NCI-H1105 (cell line): Measurements from ENCODE around the gene SH3GLB1.

Experiments used
- DNase-seq: peaks from one replicate; lab custom pipeline; 2025; lab: John Stamatoyannopoulos, UW

Gene SH3GLB1

DNA sequence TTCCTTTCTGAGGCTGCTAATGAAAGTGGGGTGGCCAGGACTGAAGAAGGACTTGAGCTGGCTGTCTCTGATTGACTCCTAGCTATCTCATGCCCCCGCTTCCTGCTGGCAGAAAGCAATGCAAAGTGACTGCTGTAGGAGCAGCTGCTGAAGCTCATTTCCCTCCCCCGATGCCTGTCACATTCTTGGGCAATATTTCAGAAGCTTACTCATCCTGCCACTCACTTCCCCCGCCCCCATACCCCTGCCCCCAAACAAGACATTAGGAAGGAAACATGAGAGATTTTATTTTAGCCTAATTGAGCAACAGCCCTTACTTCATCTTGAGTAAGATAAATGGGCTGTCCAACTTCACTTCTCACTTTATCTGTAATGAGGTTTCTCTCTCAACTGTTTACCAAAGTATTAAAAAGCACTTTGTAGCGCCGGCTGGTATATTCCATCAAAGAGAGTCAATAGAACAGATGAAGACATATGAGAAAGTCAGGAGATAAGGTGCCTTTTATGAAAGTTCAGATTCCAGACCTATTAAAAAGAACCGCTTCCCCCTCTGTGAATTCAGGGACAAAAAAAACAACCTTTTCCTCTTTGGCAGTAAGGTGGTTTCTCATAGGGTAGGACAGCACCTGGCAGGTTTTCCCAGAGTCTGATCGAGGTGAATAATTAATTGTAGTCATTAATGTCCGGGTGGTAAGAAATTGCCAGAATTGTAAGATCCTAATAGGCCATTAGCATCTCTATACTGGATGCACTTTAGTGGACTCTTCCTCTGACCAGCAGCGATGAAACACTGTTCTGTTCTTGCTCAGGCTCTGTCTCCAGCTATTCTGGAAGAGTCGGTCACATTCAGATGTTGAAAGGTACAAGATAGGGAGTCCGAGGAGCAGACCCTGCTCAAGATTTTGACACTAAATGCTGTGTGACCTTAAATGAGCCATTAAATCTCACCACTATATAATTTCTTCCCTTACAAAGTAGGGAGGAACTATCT, 70.2 kb downstream of the SH3GLB1 start:
- DNase-seq = peak; percentile 69

DNA sequence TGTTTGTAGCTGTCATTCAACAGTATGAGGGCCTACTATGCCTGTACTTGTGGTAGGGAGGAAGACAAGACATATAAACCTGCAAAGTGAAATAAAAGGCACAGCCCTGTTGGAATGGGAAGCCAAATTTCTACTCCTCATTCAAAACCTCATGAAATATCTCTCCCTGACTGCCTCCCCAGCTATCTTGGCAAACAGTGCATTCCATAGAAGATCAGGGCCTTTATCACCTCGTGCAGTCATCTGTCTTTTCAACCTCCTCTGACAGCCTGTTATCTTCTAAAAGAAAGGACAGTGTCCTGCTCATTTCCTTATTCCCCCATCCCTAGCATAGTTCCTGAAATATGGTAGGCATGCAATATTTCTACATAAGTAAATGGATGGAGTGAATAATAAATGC, 71.0 kb downstream of the SH3GLB1 start:
- DNase-seq = no peak

DNA sequence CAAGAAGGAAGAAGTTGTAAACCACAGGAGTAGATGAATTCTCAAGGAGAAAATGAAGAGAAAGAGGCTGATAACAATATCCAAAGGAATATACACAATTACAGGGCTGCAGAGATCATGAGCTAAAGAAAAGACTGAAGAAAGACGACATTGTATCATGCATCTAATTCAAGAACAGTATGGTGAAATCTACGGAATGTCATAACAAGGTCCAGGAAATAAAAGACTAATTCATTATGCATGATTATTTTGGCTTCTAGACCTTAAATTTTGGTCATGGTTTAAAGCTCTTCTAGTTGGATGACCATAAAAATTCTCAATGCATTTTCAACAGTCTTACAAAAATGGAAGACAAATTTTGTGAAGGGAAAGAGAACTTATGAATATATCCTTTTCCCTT, 71.7 kb downstream of the SH3GLB1 start:
- no peak for DNase-seq

DNA sequence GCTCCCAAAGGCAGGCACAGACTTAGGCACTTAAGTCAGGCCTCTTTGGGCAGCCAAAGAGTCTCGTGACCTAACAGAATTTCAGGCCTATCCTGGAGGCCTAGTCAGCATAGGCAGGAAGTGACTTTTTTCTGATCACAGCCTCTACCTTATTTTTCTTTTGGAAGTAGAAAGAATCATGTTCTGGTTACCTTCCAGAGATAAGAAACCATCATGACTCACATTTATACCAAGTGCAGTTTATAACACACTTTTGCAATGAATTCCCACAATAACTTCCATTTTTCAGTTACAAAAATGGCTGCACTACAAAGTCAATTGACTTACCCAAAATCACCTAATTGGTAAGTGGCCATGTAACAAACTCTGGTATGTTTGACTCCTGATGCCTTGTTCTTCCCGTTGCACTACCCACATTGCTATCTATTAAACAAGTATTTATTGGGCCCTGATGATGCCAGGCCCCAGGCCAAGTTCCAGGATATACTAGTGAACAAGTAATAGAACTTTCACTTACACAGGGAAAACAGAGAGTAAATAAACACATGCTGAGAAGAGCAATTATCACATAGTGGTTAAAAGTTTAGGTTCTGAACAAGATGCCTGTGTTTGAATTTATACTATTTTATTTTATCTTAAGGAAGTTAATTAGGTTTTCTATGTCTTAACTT, 74.3 kb downstream of the SH3GLB1 start:
- DNase-seq = no peak

DNA sequence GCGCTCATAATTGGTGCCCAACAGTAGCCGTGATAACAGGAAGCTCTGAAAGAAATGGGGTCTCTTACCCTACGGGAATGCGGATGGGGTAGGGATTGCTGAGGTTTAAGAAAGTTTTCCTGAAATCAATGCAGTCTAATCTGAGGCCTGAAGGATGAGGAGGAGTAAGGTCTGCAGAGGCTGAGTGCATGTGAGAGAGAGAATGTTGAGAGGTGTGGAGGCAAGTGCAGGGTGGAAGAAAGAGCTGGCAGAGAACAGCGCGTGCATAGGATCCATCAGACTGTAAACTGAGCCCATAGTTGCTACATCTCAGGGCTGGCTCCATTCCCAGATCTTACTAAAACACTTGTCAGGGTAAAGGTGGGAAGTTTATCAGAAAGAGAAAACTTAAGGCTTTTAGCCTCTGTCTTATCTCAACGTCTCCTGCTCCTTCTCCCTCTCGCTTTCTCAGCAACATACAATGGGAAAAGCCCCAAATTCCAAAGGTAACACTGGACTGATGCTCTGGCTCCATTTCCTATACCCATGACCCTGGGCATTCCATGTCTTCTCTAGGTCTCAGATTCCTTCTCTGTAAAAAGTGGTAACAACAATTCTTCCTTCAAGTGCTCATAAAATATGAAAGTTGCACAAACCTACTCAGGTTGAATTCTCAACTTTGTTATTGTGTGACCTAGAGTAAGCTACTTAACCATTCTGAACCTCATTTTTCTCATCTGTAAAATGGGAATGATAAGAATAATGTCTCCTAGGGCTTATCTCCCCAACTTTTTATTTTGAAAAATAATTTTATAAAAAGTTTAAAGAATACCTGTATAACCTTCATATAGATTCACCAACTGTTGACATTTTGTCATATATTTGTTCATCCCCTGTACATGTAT, 75.2 kb downstream of the SH3GLB1 start:
- no peak for DNase-seq

DNA sequence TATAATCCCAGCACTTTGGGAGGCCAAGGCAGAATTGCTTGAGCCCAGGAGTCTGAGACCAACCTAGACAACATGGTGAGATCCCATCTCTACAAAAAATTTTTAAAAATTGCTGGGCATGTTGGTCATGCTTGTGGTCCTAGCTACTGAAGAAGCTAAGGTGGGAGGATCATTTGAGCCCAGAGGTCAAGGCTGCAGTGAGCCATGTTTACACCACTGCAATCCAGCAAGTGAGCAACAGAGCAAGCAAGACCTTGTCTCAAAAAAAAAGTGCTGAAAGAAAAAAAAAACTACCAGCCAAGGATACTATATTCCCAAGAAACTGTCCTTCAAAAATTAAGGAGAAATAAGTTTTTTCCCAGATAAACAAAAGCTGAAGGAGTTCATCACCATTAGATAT, 78.1 kb downstream of the SH3GLB1 start:
- no peak for DNase-seq

DNA sequence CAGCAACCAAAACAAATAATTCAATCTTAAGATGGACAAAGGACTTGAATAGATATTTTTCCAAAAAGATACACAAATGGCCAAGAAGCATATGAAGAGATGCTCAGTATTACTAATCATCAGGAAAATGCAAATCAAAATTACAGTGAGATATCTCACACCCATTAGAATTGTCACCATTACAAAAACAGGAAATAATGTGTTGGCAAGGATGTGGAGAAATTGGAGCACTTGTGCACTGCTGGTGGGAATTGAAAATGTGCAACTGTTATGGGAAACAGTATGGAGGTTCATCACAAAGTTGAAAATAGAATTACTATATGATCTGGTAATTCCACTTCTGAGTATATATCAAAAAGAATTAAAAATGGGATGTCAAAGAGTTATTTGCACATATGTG, 83.2 kb downstream of the SH3GLB1 start:
- DNase-seq = no peak

DNA sequence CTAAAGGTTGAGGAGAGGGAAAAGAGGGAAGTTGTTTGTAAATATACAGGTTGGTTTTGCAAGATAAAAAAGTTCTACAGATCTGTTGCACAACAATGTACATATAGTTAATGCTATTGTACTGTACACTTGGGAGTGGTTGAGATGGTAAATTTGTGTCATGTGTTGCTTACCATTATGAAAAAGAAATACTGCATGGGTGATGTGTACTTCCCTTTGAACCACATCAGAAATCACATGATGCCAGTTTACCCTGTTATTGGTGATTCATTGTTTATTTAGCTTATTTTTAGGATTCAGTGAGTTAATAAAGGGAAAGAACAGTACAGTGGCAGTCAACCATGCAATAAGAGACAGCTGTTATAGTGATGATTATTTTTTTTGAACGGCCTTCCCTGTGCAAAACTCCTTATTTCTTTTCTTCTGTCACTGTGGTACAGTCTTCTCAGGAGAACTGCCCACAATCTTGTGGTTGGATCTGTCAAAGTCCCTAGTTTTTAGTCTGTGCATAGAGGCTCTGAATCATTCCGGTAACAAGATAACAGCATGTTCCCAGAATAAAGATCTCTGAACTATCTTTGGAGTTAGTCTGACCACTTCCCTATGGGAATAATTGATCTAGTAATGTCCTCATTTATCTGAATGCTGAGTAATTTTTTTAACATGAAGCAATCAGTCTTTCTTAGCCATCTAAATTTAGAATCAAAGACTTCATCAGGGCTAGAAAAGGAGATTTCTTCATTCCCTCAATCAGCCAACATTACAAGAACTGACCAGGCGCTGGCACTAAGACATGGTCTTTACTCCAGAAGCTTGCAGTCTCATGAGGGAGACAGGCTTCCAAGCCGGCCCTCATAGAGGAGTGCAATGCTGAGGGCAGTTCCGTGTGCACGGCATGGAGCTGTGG, 84.2 kb downstream of the SH3GLB1 start:
- no peak for DNase-seq

DNA sequence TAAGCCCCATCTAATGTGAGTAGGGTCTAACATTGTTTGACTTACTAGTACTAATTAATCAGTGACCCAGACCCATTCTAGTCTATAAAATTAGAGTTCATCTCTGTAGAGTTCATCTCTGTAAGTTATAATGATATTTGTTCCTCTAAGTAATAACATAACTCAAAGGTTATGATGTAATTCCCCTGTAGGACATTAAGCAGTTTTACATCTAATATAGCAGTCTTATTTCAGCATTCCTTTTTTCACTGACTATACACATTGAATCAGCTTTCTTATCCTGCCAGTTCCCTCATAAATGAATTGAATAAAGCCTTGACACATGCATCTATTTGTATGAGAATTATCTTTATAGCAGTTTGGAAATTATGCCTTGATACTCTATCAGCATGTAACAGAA, 90.9 kb downstream of the SH3GLB1 start:
- no peak for DNase-seq
